Caco-2 (cell line): ENCODE measurements around the gene CDC14A. TPM values are rescaled to one million over a fixed set of nuclear protein-coding genes. Genes with fewer than 3 reads are reported as not detected.

Experiments
- BruUV-seq: library from RNA; stranded (reverse); fragments of 400-500 nt; replicated peaks from 2 replicates; lab custom pipeline; 2021; lab: Mats Ljungman, UMichigan
- CTCF ChIA-PET: fragments of 300-600 bp; sonication (Branson Sonifier 250); formaldehyde crosslinking; loops from one replicate; lab custom pipeline; 2022; ENCODE audit warnings: antibody characterized with exemption; lab: Charles Lee
- POLR2A ChIA-PET: fragments of 300-600 bp; sonication (Branson Sonifier 250); formaldehyde crosslinking; loops from one replicate; lab custom pipeline; 2022; ENCODE audit warnings: antibody characterized with exemption; lab: Charles Lee
- DNase-seq, 2 experiments: peaks; one replicate each; pipeline versions ENCODE4 v3.0.0 to v3.0.0-alpha.2; 2020 to 2022
- H3K27me3 ChIP-seq: replicated peaks from 2 replicates; pipeline ENCODE4 v1.6.0; 2011; ENCODE audit warnings: low read length; ENCODE audit not compliant: control insufficient read depth, insufficient read depth
- H3K36me3 ChIP-seq: 2 replicates; pipeline ENCODE4 v1.5.1; 2011; ENCODE audit warnings: low read length; ENCODE audit not compliant: control insufficient read depth, insufficient read depth
- H3K4me1 ChIP-seq: fragments of 250-450 bp; sonication (Bioruptor Pico); 2 replicates; pipeline ENCODE4 v1.5.1; 2020; ENCODE audit warnings: mild to moderate bottlenecking
- H3K4me3 ChIP-seq: 2 replicates; pipeline ENCODE4 v1.5.1; 2011; ENCODE audit warnings: low read depth, mild to moderate bottlenecking, control low read depth, low read length
- H3K9me3 ChIP-seq: fragments of 250-450 bp; sonication (Bioruptor Pico); 2 replicates; pipeline ENCODE4 v1.5.1; 2020; ENCODE audit warnings: mild to moderate bottlenecking, moderate library complexity
- H3K27ac Mint-ChIP-seq: one replicate; pipeline ENCODE4 v1.8.0; 2022; ENCODE audit warnings: mixed read lengths; ENCODE audit not compliant: unreplicated experiment
- H3K27me3 Mint-ChIP-seq: one replicate; pipeline ENCODE4 v1.8.0; 2022; ENCODE audit warnings: mixed read lengths; ENCODE audit not compliant: insufficient read depth, unreplicated experiment
- H3K36me3 Mint-ChIP-seq: one replicate; pipeline ENCODE4 v1.8.0; 2022; ENCODE audit warnings: mild to moderate bottlenecking, mixed read lengths; ENCODE audit not compliant: insufficient read depth, unreplicated experiment
- H3K4me1 Mint-ChIP-seq: one replicate; pipeline ENCODE4 v1.8.0; 2022; ENCODE audit warnings: low read depth, mixed read lengths; ENCODE audit not compliant: unreplicated experiment
- H3K4me3 Mint-ChIP-seq: one replicate; pipeline ENCODE4 v1.8.0; 2022; ENCODE audit warnings: mild to moderate bottlenecking, moderate library complexity, mixed read lengths; ENCODE audit not compliant: unreplicated experiment
- H3K9me3 Mint-ChIP-seq: one replicate; pipeline ENCODE4 v1.8.0; 2022; ENCODE audit warnings: mixed read lengths; ENCODE audit not compliant: unreplicated experiment
- CTCF ChIP-seq, 2 experiments: fragments of 200-600 bp in 1 of 2; IDR thresholded peaks; 1 replicate in 1 of 2; 2 replicates in 1 of 2; pipeline versions ENCODE4 v1.5.1 to v1.8.0; 2011 to 2022; ENCODE audit warnings: antibody characterized with exemption in 1 of 2, control low read depth in 1 of 2, inconsistent platforms in 1 of 2, low read depth in 1 of 2, low read length in 1 of 2, mild to moderate bottlenecking in 1 of 2, moderate library complexity in 1 of 2; ENCODE audit not compliant: insufficient read depth in 1 of 2, severe bottlenecking in 1 of 2, unreplicated experiment in 1 of 2
- intact Hi-C: fragments of 100-400 bp; cut with micrococcal nuclease; formaldehyde crosslinking; loops from one replicate; pipeline ENCODE4 v1.10.0; 2022; ENCODE audit not compliant: unreplicated experiment
- total RNA-seq: library from RNA; stranded (reverse); gene quantifications from 2 replicates; pipeline ENCODE4 v1.2.3, GENCODE V29; 2022

The CDC14A gene
- total RNA-seq, 1 experiment from 2014 or later: 7.3 TPM

DNA sequence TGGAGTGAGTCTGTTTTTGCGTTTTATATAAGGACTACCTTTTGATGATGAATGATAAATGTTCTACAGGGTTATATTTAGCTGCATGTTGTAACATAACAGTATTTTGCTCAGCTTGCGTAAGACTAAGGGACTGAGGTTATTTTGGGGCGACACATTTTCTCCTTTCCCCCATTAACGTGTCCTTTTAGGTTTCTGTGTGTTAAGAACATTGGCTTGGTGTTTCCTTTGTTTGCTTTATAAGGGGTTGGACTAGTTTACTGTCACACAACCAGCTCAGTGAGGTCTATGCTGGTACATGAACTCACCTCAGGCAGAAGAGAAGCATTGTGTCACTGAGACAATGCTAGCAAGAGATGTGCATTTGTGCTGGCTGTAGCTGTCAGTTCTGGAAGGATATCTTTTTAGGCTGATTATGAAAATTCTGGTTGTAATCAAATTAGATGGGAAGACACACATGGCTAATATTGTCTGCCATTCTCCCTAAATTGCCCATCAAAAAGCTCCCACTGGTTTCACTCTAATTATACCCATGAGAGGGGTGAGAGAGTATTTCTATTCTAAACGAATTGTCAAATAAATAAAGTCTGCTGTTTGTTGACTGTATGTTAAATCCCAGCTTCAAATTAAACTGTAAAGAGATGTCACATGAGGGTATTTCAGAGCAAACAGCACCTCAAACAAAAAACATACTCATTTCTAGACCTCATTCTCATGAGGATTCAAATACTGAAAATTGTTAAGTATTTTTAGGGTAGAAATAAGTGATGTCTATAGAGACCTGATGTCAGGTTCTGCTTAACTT, 62.6 kb downstream of the CDC14A start:
- ChIA-PET CTCF (no interaction called here), POLR2A (no interaction called here)
- H3K4me3 Mint-ChIP-seq: no peak overlapping the region

DNA sequence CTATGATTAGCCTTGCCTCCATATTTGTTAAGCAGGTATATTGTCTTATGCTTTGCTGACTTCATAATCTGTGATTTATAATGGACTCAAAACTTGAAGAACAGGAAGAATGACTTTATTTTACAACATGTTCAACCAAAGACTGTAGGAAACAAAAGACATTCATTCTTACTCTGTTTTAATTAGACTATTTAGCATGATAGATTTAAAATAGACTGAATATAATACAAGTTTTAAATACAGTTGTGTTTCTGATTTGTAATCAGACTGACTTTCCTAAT, 63.1 kb downstream of the CDC14A start:
- Mint-ChIP-seq H3K36me3 (peaks cover 5% of the 10 kb centered on the region), H3K4me3 (no peak overlapping the region), H3K27me3 (no peaks in the 10 kb centered on the region), H3K27ac (no peak overlapping the region), H3K4me1 (peaks cover 13% of the 10 kb centered on the region), H3K9me3 (no peaks in the 10 kb centered on the region)
- H3K4me3 ChIP-seq: no peak overlapping the region
- no peaks in the 10 kb centered on the region for H3K4me1 ChIP-seq
- intact Hi-C loops: no loop called here
- H3K9me3 ChIP-seq: no peaks in the 10 kb centered on the region
- ChIA-PET CTCF (no interaction called here), POLR2A (no interaction called here)
- no peaks in the 10 kb centered on the region for H3K36me3 ChIP-seq
- no peak for DNase-seq
- TF ChIP-seq CTCF (IDR thresholded peaks at IDR 0.05; ENCODE audit: insufficient read depth in 1 of 2, low read depth in 1 of 2, low read length in 1 of 2, severe bottlenecking in 1 of 2, unreplicated experiment in 1 of 2): no peak
- no TSS peak for BruUV-seq
- no peaks in the 10 kb centered on the region for H3K27me3 ChIP-seq

More for the DNA sequence above, 62.6 kb downstream of the CDC14A start:
- intact Hi-C loops: no loop called here
- no peaks in the 10 kb centered on the region for H3K9me3 ChIP-seq
- no peak for TF ChIP-seq CTCF (IDR thresholded peaks at IDR 0.05; ENCODE audit: insufficient read depth in 1 of 2, low read depth in 1 of 2, low read length in 1 of 2, severe bottlenecking in 1 of 2, unreplicated experiment in 1 of 2)
- H3K27ac Mint-ChIP-seq: no peak overlapping the region
- H3K36me3 ChIP-seq: no peaks in the 10 kb centered on the region
- peaks cover 5% of the 10 kb centered on the region for H3K36me3 Mint-ChIP-seq
- H3K4me1 ChIP-seq: no peaks in the 10 kb centered on the region
- DNase-seq: no peak
- H3K4me1 Mint-ChIP-seq: peaks cover 13% of the 10 kb centered on the region
- H3K9me3 Mint-ChIP-seq: no peaks in the 10 kb centered on the region
- H3K27me3 Mint-ChIP-seq: no peaks in the 10 kb centered on the region
- H3K27me3 ChIP-seq: no peaks in the 10 kb centered on the region
- H3K4me3 ChIP-seq: no peak overlapping the region
- no TSS peak for BruUV-seq

DNA sequence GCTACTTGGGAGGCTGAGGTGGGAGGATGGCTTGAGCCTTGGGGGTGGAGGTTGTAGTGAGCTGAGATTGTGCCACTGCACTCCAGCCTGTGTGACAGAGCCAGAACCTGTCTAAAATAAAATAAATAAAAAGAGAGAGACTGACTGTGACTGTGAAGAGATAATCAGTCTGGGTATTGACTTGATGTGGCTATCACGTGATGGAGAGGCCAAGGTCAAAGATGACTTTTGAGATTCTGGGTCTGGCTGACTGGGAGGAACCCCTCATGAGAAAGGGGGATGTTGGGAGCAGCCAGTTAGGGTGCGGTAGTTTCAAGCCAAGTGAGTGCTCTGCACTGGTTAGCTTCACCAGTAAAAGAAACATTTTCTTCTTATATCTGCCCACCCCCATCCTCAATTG, 66.8 kb downstream of the CDC14A start:
- H3K4me1 ChIP-seq: no peaks in the 10 kb centered on the region
- BruUV-seq: no TSS peak

More for the DNA sequence above, 66.8 kb downstream of the CDC14A start:
- Mint-ChIP-seq H3K4me3 (no peak overlapping the region), H3K9me3 (no peaks in the 10 kb centered on the region), H3K27ac (no peak overlapping the region), H3K27me3 (no peaks in the 10 kb centered on the region), H3K4me1 (no peaks in the 10 kb centered on the region), H3K36me3 (peaks cover 5% of the 10 kb centered on the region)
- H3K36me3 ChIP-seq: no peaks in the 10 kb centered on the region
- ChIA-PET CTCF (no interaction called here), POLR2A (no interaction called here)
- TF ChIP-seq CTCF (IDR thresholded peaks at IDR 0.05; ENCODE audit: insufficient read depth in 1 of 2, low read depth in 1 of 2, low read length in 1 of 2, severe bottlenecking in 1 of 2, unreplicated experiment in 1 of 2): no peak
- no peaks in the 10 kb centered on the region for H3K27me3 ChIP-seq
- no peak for DNase-seq
- intact Hi-C loops: no loop called here
- H3K4me3 ChIP-seq: no peak overlapping the region
- no peaks in the 10 kb centered on the region for H3K9me3 ChIP-seq
